ENCODE results near the gene SMIM1.

Gene SMIM1

DNA sequence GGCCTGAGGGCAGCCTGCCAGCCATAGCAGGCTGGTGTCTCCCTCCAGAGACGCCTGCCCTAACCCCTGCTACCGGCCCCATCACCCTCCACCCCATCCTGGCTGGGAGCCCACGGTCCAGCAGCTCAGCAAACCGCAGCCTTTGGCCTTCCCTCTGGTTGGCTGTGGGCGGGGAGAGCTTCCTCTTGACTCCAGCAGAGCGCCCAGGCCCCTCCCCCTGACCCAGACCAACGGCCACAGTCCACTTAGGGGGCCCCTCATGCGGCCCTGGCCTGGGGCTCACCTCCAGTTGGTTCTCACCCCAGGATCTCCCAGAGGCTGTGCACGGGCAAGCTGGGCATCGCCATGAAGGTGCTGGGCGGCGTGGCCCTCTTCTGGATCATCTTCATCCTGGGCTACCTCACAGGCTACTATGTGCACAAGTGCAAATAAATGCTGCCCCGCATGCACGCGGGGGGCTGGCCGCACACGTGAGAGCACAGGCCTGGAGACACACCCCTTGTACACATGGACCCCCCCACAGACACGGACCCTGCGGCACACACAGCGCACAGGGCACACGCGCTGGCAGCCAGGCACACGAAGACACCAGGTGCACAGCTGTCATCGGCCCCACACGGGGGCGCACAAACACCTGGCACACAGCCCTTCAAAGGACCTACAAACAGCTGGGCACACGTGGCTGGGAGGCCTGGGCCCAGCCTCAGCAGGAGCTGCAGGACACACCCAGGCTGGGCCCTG lies 3.1 kb downstream of the SMIM1 start:
- peak in 11 of 56 donors; percentile 4 to 63 (median 15) for DNase-seq

DNA sequence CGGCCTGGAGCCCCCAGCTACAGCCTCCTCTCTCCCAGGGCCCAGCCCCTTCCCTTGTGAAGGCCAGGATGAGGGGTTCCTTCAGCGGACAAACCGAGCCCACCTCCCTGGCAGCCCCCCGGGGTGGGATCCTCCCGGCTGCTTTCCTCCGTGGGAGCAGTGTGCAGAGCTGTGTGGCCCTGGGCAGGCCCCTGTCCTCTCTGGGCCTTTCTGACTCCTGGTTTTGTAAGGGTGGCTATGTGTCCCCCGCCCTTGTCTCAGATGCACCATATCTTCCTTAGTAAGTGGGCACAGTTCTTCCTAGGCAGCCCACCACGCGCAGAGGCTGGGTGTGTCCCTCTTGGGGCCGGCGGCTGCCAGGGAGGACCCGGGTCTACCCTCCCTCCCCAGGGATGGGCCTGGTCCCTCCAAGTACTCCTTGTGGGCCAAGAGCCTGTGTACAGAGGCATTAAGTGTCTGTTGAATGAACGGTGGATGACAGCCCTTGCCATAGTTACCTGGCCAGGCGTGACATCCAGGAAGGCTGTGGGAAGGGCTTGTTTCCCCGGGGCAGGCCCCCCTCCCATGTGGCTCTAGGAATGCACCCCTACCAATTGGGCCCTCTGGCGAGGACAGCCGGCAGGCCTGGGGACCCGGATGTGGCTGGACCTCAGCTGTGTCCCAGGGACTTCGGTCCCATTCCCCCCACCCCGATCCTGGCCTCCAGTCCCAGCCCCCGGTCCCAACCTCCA lies 3.8 kb downstream of the SMIM1 start:
- no peak for DNase-seq

DNA sequence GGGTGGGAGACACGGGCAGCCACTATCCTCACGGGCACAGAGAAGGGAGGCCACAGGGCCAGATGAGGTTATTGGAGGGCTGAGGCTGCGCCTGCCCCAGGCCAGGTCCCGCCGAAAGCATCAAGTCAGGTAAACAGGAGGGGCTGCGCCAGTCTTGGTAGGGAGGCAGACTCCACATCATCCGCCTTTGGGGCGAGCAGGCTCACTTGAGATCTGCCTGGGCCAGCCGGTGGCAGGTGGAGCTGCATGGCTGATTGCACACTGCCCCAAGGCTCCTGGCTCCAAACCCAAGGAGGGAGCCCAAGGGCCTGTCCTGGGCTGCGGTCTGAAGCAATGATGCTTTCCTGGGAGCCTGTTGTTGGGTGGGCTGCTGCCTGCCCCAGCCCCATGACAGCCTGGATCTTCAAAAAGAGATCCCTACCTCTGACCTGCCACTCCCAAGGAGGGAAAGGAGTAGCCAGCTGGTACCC lies 4.6 kb downstream of the SMIM1 start:
- no peak for DNase-seq

DNA sequence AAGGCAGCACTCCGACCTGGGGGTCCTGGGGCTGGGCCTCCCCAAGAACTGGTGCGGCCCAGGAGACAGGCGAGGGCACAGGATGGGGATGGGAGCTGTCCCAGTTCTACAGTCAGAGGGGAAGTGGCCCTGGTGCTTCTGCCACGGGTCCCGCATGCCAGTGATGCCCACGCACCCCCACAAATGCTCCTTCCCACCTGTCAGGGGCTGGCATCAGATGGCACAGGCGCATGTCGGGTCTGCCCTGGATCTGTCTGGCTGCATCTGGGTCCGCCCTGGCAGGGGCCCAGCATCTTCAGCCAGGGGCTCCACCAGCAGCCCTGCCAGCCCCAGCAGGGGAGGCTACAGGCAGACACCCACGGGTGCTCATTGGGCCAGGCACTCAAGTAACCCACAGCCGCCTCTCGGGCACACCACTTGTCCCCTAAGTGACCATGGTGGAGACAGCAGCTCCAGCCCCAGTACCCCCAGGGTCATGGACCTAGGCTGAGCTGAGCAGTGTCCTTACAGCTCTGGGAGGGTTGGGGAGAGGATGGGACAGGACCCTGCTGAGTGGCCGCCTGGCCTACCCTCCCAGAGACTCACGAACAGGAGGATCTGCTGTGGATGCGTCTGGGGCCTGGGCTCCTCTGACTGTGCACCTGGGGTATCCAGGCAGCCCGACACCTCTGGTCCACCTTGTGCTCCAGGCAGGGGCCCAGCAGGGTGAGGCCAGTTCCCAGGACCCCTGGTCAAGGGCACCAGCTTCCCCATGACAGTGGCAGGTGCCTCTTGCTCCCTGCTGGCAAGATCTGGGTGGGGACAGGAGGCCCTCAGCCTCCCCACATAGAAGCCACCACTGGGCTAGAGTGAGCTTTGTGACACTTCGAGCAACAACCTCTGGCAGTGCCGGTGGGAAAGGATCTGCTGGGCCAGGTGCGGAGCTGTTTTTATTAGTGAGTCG lies 5.4 kb downstream of the SMIM1 start:
- no peak for DNase-seq

DNA sequence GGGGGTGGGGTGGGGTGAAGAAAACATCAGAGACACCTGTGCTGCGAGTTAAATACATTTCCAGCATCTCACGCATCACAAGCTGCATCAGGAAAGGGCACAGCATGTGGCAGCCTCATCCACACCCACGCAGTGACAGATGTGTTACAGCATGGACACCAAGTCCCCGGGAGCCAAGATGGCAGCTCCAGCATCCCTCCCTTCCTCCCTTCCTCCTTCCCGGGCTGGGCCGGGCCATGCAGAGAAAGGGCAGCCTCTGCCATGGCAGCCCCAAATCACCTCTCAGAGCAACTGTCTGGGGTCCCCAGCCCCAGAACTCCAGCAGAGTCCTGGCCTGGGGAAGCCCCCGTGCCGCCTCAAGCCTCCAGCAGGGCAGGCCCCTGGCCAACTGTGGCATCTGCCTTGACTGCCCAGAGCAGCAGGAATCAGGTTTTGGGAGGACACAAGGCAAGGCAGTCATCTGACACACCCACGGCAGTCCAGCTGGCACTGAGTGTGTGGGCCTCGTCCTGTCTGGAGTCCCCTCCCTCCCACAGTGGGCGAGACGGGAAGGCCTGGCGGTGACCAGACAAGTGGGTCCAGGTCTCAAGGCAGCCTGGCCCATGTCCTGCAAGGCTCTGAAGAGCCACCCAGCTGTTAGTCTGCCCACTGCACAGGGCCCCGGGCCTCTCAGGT lies 6.2 kb downstream of the SMIM1 start:
- no peak for DNase-seq

DNA sequence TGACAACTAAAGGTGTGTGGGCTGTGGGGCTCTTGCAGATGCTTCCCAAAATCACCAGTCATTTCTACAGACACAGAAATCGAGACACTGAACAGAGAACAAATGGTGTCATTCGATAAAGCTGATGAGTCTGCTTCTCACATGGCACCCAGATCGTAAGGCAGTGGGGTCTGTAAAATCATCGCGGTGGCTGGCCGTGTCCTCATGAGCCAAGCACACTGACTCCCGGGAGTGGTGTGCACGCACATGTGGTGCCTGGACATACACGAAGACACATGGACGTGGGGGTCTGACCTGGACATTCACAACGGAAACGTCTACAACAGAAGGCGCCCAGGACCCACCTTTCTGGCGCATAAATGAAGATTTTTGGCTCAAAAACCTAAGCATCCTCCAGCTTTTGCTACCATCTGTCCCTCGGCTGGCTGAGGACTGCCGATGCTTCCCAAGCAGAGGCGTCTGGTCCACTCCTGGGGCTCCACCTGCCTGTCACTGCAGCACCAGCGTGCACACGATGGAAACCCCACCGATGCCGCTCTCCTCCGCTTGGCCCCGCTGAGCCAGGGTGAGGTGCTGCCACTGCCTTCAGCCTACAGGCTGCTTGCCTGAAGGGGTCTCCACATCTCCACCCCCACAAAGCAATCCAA lies 6.8 kb downstream of the SMIM1 start:
- DNase-seq = no peak

DNA sequence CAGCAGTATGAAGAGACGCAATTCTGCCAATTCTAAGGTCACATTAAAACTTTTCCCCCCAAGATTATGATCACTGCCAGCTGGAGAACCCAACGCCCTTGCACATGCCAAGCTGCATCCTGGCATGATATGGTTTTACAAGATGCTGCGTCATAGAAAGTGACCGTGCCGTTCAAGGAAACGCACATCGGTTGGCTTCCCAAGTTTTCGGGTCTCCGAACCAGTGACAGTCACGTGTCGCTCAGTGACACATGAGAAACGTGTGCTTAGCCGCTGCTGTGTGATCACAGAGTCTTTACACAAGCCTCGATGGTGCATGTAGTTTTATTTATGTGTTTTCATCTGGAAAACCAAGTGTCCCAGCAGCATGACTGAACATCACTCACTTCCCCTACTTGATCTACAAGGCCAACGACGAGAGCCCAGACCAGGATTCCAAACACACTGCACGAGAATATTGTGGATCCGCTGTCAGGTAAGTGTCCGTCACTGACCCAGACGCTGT lies 7.4 kb downstream of the SMIM1 start:
- DNase-seq = no peak

DNA sequence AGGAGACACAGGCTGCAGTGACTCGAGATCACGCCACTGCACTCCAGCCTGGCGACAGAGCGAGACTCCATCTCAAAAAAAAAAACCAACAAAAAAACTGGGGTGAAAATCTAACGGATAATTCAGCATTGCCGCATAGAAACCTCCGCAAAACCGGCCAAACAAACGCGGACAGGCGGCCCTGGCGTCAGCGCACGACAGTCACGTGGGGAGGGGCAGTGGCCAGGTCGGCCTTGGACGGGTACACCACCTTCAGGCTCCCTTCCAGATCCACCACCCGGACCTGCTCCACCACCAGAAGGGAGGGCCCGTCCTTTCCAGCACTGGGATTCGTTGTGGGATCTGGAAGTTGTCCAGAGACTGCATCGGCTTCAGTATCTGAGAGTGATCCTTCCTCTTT lies 8.4 kb downstream of the SMIM1 start:
- no peak for DNase-seq

DNA sequence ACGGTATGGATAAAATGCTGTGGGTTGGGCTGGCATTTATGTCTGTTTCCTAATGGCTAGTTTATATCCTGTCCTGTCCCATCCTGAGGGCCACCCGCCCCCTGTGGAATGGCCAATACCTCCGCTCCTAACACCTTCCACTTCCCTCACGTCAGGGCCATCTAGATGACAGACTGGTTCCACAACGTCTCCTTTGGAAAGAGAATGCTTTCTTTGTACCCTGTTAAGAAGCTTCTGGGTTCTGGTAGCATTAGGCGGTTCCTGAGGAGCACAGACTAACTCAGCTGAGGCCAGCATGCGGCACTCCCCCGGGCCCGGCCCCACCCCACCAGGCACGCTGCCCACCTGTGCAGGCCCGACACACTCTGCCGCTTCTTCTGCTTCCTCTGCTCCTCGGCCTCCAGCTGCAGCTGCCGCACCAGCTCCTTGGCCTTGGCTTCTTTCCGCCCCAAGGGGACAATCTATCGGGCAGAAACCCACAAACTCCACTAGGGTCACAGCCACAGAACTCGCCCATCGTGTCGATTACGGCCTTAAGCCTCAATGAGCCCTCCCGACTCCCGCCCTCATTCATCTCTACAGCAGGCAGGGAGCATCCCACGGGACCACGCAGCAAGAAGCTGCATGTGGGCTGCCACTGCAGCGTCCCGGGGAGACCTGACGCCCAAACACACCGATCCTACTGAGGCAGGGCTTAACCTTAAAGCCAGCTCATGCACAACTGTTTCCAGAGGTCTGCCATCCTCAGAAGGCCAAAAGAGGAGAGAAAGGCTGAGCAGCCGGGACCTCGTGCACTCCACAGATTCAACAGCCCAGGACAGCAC lies 11.3 kb downstream of the SMIM1 start:
- DNase-seq = peak in 1 of 56 donors; percentile 13

DNA sequence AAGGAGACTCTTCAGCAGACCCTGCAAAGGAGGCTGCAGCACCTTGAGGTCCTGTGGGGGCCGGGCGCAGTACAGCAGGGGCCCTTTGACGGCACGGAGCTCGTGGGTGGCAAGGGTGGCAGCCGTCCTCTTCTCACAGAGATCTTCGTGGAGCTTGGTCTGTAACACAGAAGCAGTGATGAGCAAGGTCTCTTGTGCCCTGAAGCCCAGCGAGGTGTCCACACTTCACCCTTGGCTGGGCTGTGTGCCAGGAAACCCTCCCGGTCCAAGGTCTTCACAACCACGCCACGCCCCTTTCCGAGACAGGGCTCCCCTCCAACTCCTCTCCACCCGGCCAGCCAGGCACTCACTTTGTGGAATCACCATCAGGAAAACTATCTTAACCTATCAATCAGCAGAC lies 12.5 kb downstream of the SMIM1 start:
- DNase-seq = no peak

DNA sequence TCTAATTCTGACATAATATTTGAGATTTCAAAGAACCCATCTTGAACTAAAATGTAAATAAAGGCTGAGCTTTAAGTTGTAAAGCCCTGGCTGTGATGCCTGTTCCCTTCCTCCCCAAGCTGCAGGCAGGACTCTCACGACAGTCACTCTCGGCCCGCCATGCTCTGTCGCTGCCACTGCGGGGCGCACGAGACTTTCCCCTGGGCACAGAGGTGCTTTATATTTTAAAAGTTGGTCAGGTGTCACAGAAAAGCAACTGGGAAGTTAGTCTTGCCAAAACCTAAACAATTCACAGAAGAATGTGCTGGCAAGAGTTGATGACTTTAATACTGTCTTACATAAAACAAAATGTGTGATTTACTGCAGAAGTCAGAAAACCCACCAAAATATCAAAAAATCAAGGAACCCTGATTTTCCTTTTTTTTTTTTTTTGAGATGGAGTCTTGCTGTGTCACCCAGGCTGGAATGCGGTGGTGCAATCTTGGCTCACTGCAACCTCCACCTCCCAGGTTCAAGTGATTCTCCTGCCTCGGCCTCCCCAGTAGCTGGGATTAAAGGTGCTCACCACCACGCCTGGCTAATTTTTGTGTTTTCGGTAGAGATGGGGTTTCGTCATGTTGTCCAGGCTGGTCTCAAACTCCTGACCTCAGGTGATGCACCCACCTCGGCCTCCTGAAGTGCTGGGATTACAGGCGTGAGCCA lies 13.1 kb downstream of the SMIM1 start:
- no peak for DNase-seq

DNA sequence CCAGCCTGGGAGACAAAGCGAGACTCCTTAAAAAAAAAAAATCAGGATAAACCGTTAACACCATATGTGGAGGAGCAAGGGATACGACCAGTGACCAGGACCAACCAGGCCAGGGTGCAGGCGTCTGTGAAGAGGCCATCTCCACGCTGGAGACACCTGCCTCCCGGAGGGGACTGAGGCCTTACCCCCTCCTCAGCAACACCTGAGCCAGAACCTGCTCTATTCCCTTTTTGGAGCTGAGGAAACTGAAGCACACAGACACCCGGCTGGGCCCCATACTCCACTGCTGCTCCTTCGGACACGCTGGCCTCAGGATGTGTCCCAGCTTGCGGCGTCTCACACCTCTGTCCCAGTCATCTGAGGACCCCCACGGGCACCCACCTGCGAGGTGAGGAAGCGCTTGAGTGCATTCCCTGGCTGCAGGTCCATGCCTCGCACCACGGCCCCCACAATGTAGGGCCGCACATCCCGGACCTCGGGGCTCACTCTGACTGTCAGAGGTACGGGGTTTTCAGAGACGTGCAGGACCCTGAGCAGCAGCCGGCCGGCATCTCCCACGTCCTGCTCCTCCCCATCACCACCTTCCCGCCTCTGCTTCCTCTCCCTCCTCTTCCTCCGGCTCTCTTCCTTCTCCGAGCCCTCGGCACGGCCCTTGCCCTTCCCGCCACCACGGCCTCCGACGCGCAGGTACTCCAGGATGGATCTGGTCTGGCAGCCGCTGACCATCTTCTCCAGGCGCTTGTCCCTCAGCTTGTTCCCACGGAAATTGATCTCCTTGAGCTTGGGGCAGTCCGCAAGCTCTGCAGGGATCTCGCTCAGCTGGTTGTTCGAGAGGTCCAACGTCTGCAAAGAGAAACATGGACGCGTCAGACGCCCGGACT lies 14.2 kb downstream of the SMIM1 start:
- DNase-seq = no peak

DNA sequence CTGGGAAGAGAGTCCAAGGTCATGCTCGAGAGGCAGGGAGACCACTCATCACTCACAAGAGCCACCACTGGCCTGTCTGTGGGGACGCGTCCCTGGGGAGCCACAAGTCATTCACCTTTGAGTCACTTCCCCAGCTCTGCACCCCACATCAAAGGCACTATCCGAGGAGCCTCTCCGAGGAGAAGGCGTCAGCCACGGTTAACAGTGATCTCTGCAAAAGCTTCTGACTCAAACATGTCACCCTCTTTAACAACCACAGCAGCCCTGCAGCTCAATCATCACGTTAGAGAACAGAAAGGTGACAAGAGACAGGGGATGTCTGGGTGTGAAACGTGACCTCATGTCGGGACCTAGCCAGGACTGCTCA lies 14.8 kb downstream of the SMIM1 start:
- DNase-seq = peak in 1 of 56 donors; percentile 23

DNA sequence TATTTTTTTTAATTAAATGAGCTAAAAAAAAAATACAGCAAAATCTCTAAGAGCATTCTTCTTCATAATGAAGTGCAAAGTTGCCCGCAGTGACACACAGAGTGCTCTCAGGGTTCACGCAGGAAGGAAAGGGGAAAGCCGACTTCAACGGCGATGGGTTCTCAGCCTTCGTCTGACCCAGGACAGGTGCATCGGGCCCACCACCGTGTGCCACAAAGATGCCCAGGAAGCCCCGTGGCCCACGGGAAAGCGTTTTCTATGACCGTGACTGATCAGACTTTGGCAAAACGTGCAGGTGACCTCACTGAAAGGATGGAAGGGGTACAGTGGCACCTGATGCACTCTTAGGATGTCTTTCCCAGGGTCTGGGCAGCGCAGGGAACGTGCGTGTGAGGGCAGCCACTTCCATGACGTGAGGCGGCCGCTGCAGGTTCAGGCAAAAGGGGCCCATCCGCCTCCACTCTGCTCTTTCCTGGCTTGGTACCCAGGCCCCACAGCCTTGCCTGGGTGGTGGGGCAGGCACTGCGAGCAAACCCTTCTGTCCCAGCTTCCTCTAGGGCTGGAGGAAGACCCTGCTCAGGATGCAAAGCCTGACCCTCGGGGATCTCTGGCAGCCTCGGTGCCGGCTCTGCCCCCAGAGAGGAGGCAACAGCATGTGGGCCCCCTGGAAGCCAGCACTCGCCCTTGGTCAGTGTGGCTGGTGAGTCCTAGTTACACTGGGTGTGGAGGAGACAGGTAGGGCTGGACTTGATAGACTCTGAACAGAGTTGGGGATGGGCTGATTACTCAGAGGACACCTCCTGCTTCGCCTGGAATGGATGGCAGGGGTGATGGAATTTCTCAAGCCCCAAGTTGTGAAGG lies 15.4 kb downstream of the SMIM1 start:
- DNase-seq = no peak

DNA sequence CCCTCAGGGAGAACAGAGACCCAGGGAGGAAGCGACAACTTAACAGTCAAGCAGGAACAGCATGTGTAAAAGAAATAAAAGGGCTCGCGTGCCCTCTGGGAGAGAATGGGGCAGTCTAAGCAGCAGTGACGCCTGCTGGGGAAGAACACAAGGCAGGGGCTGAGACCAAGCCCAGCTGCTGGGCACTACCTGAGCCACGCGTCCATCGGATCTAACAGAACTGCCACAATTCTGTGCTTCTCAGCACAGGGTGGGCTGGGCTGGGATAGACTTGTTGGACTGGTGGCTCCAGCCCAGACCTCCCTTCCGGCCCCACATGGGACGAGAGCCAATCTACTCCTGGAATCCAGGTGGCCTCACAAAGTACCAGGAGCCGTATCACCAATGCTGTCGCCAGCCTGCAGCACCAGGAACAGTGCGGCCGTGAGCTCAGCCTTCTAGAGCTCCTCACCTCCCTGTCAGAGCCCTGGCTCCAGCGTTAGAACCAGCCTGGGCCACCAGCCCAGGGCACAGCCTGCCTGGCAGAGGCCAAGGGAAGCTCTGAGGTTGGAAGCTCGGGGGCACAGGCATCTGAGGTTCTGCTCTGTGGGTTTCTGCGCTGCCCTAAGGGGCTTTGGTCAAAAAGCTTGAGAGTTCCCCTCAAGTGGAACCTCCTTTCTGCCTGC lies 16.3 kb downstream of the SMIM1 start:
- DNase-seq = no peak
